GM21367 (cell line): ENCODE measurements around the gene NECTIN2.
"Not testable (repeated sequence)": the region's sequence is repeated elsewhere in the genome, so short reads cannot be mapped to it uniquely, and the experiment has no call there.

Experiments
- ATAC-seq: cut with Tn5 transposase; IDR thresholded peaks from one replicate; pipeline ENCODE4 v1.9.1; 2021; ENCODE audit not compliant: unreplicated experiment

NECTIN2 gene

DNA sequence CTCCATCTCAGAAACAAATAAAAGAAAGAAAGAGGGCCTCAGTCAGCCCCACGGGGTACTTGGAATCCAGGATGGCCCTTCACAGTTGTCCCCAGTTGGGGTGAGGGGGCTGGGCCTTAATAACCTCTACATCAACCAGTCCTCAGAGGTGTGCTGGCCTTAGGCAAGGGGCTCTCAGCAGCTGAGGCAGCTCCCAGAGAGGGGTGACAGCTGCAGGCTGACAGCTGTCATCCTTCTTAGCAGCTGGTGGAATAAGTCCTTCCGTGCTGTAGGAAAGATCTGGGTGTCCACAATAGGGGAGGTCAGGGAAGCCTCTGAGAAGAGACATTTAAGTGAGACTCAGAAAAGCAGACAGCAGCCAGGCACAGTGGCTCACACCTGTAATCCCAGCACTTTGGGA is 29.8 kb upstream of the NECTIN2 start:
- ATAC-seq = no peak

DNA sequence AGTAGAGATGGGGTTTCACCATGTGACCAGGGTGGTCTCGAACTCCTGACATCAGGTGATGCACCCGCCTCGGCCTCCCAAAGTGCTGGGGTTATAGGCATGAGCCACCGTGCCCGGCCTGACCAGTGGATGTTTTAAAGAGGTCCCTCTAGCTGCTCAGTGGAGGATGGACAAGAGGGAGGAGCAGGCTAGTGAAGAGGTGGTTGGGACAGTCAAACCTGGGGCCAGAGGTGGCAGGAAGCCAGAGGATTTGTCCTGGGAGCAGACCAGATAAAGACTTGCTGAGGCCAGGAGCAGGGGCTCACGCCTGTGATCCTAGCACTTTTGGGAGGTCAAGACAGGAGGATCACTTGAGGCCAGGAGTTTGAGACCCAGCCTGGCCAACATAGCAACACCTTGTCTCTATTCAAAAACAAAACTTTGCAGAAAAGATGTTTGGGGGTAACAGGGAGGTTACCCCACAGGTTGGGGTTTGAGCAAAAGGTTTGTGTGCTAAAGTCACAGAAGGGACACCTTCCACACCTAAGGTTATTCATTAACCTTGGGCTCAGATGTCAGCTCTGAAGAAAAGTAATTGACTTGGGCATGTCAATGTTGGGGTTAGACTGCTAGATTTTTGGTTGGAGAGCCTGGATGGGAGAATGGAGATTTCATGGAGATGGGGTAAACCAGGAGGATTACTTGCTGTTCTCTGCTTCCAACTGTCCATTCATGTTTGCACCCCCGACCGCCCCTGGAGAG is 28.2 kb upstream of the NECTIN2 start:
- ATAC-seq = no peak

DNA sequence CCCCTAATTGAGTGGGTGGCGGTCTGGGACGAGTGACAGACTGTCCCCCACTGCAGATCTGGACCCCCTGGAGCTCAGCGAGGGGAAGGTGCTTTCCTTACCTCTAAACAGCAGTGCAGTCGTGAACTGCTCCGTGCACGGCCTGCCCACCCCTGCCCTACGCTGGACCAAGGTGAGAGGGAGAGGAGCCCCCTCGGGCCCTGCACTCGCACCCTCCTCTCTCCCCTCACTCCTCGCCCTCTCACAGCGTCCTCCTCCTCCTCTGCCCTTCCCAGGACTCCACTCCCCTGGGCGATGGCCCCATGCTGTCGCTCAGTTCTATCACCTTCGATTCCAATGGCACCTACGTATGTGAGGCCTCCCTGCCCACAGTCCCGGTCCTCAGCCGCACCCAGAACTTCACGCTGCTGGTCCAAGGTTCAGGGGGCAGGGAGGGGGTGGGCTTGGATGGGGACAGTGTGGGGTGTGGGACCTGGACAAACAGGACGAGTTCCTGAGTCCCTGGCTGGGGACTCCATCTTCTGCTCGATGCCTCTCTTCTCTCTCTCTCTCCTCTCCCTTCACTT is 27.5 kb upstream of the NECTIN2 start:
- no peak for ATAC-seq

DNA sequence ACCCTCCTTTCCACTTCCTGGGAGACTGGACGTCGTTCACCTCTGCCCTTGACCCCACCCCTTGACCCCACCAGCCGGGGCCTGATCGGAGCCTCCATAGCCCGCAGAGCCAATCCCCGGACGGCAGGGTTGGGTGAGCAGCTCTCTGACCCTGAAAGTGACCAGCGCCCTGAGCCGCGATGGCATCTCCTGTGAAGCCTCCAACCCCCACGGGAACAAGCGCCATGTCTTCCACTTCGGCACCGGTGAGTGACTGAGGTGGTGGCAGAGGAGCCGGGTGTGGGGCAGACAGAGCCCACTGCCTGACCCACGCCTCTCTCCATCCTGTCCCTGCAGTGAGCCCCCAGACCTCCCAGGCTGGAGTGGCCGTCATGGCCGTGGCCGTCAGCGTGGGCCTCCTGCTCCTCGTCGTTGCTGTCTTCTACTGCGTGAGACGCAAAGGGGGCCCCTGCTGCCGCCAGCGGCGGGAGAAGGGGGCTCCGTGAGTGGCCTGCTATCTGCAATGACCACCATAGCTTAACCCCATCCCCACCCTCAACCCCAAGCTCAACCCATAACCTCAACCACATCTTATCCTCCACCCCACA is 26.8 kb upstream of the NECTIN2 start:
- no peak for ATAC-seq

DNA sequence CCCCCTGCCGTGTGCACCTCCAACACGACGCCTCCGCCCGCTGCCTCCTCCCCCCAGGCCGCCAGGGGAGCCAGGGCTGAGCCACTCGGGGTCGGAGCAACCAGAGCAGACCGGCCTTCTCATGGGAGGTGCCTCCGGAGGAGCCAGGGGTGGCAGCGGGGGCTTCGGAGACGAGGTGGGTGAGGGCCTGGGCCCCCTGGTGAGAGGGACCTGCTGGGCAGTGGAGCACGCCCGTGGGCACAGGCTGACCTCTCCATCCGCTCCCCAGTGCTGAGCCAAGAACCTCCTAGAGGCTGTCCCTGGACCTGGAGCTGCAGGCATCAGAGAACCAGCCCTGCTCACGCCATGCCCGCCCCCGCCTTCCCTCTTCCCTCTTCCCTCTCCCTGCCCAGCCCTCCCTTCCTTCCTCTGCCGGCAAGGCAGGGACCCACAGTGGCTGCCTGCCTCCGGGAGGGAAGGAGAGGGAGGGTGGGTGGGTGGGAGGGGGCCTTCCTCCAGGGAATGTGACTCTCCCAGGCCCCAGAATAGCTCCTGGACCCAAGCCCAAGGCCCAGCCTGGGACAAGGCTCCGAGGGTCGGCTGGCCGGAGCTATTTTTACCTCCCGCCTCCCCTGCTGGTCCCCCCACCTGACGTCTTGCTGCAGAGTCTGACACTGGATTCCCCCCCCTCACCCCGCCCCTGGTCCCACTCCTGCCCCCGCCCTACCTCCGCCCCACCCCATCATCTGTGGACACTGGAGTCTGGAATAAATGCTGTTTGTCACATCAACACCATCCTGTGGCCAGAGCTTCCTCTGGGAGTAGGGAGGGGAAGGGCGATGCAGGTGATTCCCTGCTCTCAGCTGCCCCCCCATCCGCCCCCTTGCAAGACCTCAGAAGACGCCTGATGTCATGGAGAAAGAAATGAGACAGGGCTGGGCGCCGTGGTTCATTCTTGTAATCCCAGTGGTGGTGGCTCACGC is 25.2 kb upstream of the NECTIN2 start:
- ATAC-seq = no peak

DNA sequence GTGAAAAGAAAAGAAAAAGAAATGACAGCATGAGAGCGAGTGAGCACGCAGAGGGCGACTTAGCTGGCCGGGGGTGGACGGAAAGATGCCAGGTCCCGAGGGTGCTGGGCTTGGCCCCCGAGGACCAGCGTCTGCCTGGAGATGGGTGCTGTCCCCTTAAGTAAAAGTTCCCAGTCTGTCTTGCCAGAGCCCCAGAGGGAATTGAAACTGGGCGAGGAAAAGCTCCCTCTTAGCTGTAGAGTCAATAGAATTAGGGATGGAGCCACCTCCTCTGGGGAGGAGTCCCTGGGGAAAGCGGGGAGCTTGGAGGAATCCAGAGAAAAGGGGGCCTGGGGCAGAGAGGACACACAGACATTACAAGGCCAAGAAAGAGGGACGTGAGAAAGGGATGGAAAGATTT is 23.9 kb upstream of the NECTIN2 start:
- ATAC-seq = no peak

DNA sequence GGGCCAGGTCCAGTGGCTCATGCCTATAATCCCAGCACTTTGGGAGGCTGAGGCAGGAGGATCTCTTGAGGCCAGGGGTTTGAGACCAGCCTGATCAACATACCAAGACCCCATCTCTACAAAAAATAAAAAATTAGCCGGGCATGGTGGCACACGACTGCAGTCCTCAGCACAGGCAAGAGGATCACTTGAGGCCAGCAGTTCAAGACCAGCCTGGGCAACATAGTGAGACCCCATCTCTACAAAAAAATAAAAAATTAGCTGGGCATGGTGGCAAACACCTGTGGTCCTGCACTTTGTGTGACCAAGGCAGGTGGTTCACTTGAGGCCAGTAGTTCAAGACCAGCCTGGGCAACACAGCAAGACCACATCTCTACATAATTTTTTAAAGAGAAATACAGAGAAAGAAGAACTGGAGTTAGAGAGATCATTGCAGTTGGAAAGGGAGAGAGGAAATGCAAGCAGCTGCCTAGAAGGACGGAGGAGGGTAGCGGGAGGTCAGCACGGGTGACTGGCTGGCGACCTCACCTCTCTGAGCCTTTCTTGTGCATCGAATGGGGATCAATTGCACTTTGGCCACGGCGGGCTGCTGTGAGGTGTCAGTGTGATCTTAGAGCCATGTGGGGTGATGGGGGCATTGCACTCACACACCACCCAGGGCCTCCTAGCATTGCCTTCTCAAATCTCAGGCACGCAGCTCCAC is 23.3 kb upstream of the NECTIN2 start:
- ATAC-seq = no peak

DNA sequence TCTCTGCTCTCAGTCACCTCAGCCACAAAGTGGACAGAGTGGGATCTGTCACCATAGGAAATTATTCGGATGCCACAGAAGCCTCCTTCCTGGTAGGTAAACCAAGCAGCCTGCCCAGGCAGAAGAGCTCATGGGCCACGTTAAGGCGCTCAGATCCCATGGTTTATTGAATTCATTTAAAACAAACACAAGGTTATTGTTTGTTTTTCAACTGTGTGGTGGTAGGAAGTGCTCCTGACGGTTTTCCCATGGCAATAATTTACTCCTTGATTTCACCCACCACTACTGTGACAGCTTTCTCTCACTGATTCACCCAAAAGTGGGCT is 22.8 kb upstream of the NECTIN2 start:
- ATAC-seq = no peak

DNA sequence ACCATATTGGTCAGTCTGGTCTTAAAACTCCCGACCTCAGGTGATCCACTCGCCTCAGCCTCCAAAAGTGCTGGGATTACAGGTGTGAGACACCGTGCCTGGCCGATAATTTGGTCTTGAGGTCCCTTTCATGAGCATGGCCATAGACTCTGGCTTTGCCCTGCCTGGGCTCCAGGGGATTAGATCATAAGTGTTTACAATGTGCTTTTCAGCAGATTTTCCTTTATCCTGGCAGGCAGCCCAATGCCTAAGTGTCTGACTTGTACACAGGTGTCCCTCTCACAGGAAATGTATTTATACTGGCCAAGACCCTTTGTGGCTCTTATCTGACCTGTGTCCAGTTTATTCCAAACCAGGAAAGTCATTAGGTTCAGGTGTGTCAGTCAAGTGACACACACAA is 21.3 kb upstream of the NECTIN2 start:
- no peak for ATAC-seq

DNA sequence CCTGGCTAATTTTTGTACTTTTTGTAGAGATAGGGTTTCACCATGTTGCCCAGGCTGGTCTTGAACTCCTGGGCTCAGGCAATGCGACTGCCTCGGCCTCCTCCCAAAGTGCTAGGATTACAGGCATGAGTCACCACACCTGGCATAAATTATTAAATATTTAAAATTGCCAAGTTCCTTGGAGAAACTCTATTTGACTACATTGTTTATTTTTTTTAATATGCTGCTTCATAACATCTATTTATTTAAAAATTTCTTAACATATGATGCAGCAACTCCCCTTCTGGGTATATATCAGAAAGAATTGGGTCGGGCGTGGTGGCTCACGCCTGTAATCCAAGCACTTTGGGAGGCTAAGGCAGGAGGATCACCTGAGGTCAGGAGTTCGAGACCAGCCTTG is 13.2 kb upstream of the NECTIN2 start:
- ATAC-seq = not testable (repeated sequence)

DNA sequence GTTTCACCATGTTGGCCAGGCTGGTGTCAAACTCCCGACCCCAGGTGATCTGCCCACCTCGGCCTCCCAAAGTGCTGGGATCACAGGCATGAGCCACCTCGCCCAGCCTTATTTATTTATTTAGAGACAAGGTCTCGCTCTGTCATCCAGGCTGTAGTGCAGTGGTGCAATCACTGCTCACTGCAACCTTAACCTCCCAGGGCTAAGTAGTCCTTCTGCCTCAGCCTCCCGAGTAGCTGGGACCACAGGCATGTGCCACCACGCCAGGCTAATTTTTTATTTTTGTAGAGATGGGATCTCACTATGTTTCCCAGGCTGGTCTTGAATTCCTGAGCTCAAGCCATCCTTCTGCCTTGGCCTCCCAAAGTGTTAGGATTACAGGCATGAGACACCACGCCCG is 11.7 kb upstream of the NECTIN2 start:
- ATAC-seq = not testable (repeated sequence)

DNA sequence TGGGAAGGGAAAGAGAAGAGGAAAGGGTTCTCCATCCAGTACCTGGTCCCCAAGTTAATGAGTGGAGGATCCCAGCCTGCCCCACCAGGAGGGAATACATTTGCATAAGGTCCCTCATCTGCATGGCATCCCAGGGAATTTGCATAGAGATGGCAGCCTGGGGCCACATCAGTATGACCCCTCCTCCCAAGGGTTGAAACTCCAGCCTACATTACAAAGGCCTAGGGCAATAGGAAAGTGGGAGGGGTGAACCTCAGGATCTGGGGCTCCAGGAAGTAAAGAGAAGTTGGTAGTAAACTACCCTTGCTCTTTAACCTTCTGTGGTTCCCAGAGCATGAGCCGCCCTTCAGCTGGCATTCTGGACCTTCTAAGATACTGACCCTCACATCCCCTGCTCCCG is 6.8 kb upstream of the NECTIN2 start:
- ATAC-seq = no peak

DNA sequence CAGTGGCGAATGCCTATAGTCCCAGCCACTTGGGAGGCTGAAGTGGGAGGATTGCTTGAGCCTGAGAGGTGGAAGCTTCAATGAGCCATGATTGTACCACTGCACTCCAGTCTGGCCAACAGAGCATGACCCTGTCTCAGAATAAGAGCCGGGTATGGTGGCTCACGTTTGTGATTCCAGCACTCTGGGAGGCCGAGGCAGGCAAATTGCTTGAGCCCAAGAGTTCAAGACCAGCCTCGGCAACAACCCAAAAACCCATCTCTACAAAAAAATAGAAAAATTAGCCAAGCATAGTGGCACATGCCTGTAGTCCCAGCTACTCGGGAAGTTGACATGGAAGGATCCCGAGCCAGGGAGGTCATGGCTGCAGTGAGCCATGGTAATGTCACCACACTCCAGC is 5.3 kb upstream of the NECTIN2 start:
- no peak for ATAC-seq

DNA sequence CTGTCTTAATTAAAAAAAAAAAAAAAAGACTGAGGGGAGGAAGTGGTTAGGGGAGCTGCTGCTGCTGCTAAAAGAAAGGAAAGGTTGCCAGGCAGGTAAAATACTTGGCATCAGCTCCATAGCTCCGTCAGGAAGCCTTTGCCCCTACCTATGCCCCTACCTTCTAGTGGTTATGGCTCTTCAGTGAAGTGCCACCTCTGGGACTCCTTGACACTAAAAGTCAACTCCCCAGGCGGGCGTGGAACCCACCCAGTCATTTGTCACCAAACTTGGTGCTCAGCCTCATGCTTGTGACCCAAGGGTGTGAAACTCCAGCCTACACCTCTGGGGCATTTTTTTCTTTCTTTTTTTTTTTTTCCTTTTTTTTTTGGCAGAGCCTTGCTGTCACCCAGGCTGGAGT is 4.9 kb upstream of the NECTIN2 start:
- ATAC-seq = no peak

DNA sequence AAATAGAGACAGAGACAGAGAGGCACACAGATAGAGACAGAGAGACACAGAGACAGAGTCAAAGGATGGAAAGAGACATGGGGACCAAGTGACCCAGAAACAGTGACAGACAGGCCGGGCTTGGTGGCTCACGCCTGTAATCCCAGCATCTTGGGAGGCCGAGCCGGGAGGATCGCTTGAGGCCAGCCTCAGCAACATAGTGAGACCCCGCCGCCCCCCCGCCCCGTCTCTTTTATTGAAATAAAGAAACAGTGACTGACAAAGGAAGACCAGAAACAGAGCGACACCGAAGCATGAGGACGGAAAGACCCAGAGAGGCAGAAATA is 848 bp upstream of the NECTIN2 start:
- ATAC-seq = no peak

DNA sequence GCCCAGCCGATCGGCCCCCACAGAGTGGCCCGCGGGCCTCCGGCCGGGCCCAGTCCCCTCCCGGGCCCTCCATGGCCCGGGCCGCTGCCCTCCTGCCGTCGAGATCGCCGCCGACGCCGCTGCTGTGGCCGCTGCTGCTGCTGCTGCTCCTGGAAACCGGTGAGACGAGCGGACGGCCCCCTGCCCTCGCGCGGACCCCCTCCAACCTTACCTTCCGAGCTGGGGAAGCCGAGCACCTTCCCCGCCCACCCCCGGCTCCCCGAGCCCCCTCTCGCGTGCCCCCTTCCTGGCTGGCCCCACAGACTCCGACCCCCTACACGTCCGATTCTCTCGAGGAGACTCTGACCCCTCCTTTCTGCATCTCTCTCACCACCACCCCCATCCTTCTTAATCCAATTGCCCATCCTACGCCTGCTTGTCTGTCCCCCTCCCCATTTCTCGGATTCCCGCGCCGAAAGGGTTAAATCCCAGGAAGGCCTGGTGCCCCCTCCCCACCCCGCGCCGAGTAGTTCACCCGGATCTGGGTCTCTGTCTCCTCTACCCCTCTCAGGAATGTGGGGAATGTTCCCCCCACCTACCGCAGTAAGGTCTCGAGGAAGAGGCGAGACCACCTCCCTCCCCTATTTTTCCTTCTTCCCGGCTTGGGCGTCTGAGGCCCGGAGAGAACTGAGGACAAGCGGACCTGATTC is 502 bp downstream of the NECTIN2 start:
- no peak for ATAC-seq

DNA sequence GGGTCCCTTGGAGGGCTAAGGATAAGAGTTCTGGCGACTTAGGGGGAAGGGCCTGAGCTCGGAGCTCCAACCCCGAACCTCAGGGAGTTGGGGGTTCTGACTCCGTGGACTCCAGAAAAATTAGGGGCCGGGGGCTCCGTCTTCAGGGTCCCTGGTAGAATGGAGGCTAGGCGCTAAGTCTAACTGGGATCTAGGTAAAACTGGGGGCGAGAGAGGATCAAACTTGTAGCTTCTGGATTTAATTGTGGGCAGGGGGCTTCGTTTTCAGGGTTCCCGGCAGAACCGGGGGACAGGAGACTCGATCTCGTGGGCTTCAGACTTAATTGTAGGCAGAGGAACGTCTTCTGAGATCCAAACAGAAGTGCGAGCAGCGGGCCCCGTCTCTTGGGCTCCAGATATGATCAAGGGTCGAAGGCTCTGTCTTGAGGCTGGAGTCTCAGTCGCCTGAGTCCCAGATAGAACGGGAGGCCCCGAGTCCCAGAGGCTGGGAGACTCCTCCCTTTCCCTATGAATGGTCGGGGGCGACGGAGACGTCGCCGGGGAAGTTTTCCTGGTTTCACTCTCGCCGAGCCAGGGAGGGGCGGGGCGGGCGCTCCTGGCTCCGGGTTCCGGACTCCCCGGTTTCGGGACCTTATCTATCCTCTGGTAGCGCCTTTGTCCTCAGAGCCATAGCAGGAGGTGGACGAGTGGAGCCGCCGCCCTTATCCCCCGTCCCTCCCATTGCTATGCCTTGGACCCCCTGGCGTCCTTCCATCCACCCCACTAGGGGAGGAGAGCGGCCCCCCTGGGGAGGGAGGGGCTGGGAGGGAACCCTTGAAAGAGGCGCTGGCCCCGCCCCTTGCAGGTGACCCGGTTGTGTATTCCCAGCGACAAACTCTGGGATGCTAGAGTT is 1.3 kb downstream of the NECTIN2 start:
- ATAC-seq = no peak

DNA sequence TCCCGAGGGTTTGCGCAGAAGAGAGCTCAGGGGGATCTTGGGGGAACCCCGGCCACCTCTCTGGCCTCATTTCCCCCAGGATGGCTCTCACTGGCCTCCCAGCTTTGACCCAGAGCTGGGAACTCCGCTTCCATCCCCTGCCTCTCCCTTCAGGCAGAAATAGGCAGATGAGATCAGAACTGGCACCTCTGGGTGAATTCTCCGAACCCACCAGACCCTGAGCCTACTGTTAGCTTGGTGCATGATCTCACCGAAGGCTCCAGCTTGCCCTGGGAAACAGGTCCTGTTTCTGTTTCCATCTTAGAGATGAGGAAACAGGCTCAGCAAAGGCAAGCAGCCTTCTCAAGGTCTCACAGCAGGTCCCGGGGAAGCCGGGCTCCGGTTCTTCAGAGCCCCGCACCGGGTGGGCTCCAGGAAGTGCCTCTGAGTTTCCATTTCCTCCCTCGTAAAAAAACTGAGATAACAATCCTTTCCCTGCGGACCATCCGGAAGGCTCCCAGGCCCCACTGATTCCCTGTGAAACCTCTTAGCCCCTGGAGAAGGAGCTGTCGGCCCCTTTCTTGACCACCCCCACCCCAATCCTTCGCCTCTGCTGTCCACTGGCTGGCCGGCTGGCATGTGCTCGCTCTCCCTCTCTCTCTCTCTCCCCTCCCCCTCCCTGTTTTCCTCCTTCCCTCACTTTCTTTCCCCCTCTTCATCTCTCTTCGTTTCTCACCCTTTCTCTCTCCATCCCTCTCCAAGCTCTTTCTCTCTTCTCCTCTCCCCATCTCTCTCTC is 2.1 kb downstream of the NECTIN2 start:
- ATAC-seq = no peak
